NCI-H128 (cell line): ENCODE results near the gene PRDM8.

Experiments
- DNase-seq: peaks from one replicate; lab custom pipeline; 2025; ENCODE audit not compliant: unreplicated experiment; lab: John Stamatoyannopoulos, UW

The PRDM8 gene

GRCh38 chr4:80199947-80200346 lies 2.6 kb downstream of the PRDM8 start:
- DNase-seq, result no peak

GRCh38 chr4:80201252-80202151 lies 4.2 kb downstream of the PRDM8 start:
- DNase-seq, result no peak

GRCh38 chr4:80202190-80202711 lies 4.9 kb downstream of the PRDM8 start:
- DNase-seq, result peak; percentile 15

GRCh38 chr4:80202741-80203553 lies 5.6 kb downstream of the PRDM8 start:
- DNase-seq, result no peak

- DNase-seq, result no peak
Measured at GRCh38 chr4:80204433-80205011, 7.2 kb downstream of the PRDM8 start.

- no peak for DNase-seq
Measured at GRCh38 chr4:80206111-80206510, 8.8 kb downstream of the PRDM8 start.

- DNase-seq, result no peak
Measured at GRCh38 chr4:80206521-80207171, 9.3 kb downstream of the PRDM8 start.

GRCh38 chr4:80207172-80207583 lies 9.9 kb downstream of the PRDM8 start:
- DNase-seq, result no peak

GRCh38 chr4:80207664-80208063 lies 10.4 kb downstream of the PRDM8 start:
- no peak for DNase-seq

GRCh38 chr4:80208610-80209339 lies 11.5 kb downstream of the PRDM8 start:
- DNase-seq, result no peak

GRCh38 chr4:80209340-80209701 lies 12.0 kb downstream of the PRDM8 start:
- no peak for DNase-seq

- DNase-seq, result no peak
Measured at GRCh38 chr4:80210549-80210948, 13.2 kb downstream of the PRDM8 start.

GRCh38 chr4:80213117-80213815 lies 16.0 kb downstream of the PRDM8 start:
- no peak for DNase-seq

GRCh38 chr4:80215449-80216052 lies 18.2 kb downstream of the PRDM8 start:
- DNase-seq, result no peak

GRCh38 chr4:80216100-80216761 lies 18.9 kb downstream of the PRDM8 start:
- no peak for DNase-seq

- no peak for DNase-seq
Measured at GRCh38 chr4:80219301-80220025, 22.2 kb downstream of the PRDM8 start.

GRCh38 chr4:80220711-80221110 lies 23.4 kb downstream of the PRDM8 start:
- DNase-seq, result no peak

- no peak for DNase-seq
Measured at GRCh38 chr4:80221161-80221560, 23.9 kb downstream of the PRDM8 start.
